ENCODE data around the gene ITPR2.

GRCh38 chr12:26493656-26494055, 339.3 kb downstream of the ITPR2 start:
- TF ChIP-seq EZH2 (IDR thresholded peaks at IDR 0.05; ENCODE audit: insufficient read depth, poor library complexity, severe bottlenecking) (no peak), EZH2phosphoT487 (IDR thresholded peaks at IDR 0.05; ENCODE audit: insufficient read depth, low read depth) (no peak)
